Retinal pigment epithelial cell (primary cell): ENCODE results near the gene ZNF662.

Source experiments
- DNase-seq: peaks from one replicate; pipeline ENCODE4 v3.0.0-alpha.2; 2010; ENCODE audit warnings: low read depth
- H3K4me3 ChIP-seq: 2 replicates; pipeline ENCODE4 v1.5.1; 2011; ENCODE audit warnings: mild to moderate bottlenecking, low read length, control low read depth, moderate library complexity
- TF ChIP-seq, protein P1 (sequence below): conservative IDR thresholded peaks from 2 replicates; pipeline ENCODE4 v1.5.1; 2011; ENCODE audit warnings: low read depth, low read length, control low read depth, inconsistent platforms

Gene ZNF662

DNA sequence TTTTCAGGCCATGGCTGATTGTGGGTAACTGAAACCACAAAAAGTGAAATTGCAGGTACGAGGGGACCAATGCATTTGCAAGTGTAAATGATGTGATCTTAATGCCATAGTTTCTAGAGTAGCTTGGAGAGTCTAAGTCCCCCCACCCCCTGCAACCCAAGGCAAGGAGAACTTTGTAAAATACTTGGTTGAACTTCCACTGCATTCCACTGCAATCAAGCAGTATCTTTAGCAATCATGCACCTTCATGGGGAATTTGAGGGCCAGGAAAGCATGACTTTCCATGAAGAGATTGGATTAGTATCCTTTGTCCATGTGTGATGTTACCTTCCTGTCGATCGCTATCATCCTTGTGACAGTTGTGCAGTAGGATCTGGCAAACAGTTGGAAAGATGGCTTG, 18.9 kb upstream of the ZNF662 start:
- no peak overlapping the region for H3K4me3 ChIP-seq
- TF ChIP-seq, protein P1, sequence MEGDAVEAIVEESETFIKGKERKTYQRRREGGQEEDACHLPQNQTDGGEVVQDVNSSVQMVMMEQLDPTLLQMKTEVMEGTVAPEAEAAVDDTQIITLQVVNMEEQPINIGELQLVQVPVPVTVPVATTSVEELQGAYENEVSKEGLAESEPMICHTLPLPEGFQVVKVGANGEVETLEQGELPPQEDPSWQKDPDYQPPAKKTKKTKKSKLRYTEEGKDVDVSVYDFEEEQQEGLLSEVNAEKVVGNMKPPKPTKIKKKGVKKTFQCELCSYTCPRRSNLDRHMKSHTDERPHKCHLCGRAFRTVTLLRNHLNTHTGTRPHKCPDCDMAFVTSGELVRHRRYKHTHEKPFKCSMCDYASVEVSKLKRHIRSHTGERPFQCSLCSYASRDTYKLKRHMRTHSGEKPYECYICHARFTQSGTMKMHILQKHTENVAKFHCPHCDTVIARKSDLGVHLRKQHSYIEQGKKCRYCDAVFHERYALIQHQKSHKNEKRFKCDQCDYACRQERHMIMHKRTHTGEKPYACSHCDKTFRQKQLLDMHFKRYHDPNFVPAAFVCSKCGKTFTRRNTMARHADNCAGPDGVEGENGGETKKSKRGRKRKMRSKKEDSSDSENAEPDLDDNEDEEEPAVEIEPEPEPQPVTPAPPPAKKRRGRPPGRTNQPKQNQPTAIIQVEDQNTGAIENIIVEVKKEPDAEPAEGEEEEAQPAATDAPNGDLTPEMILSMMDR = no peak
- DNase-seq = no peak

DNA sequence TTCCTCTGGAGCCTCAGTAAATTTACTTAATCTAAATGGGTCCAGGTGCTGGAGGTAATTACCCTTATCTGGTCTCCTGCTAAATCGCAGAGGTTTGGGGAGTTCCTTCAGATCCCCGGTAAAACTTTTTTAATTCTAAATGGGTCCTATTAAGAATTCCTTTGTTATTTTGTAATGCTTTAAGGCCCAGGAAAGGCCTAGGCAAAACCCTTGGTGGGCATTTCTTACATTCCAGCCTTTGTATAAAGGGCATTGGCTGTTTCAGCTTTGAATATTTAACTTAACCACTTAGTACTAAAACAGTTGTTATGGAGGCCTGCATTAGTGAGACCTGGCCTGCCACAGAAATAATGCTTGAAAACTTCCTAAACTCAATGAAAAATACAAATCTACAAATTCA, 14.9 kb upstream of the ZNF662 start:
- no peak for DNase-seq
- TF ChIP-seq, protein P1 = no peak
- no peak overlapping the region for H3K4me3 ChIP-seq

GRCh38 chr3:42892169-42892568, 13.8 kb upstream of the ZNF662 start:
- TF ChIP-seq, protein P1 = no peak
- no peak for DNase-seq

DNA sequence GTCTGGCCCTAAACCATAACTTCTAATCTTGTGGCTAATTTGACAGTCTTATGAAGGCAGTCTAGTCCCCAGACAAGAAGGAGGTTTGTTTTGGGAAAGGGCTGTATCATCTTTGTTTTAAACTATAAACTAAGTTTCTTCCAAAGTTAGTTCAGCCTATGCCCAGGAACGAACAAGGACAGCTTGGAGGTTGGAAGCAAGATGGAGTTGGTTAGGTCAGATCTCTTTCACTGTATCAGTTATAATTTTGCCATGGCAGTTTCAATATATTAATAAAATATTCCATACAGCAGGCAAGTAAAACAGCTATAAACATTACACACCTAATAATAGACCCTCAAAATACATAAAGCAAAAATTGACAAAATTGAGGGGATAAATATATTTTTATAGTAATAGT, 13.1 kb upstream of the ZNF662 start:
- H3K4me3 ChIP-seq = no peak overlapping the region
- DNase-seq = no peak
- TF ChIP-seq, protein P1 = no peak

More at GRCh38 chr3:42892169-42892568, 13.8 kb upstream of the ZNF662 start:
- H3K4me3 ChIP-seq = no peak overlapping the region

DNA sequence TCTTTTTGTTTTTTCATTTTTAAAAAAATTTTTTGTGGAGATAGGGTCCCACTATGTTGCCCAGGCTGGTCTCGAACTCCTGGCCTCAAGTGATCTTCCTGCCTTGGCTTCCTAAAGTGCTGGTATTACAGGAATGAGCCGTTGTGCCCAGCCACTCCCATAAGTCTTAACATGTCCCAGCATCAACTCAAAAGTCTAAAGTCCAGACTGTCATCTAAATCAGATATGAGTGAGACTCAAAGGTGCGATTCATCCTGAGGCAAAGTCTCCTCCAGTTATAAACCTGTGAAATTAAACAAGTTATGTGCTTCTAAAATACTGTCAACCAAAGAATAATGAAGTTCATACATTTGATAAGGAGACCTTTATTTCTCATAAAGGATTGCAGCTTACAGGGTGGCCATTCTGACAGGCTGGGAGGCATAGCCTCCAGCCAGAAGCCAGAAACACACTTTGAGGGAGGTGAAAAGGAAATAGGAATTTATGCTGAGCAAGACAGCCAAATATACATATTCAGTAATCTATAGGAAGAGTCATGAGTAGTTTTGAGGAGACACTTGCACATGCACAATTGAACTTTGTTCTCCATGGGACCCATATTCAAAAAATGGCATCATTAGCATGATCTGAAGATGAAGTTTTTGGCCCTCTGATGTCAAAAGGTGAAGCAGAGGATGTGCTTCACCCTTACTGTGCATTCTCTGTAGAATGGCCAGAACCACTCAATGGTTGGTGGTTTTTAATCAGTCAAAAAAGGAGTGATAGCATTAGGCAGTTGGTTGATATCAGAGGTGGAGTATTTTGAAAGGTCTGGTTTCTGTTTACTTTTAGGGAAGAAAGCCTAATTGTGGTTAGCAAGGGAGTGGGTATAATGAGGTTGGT, 11.0 kb upstream of the ZNF662 start:
- H3K4me3 ChIP-seq = no peak overlapping the region
- no peak for DNase-seq
- TF ChIP-seq, protein P1 = no peak

- no peak for DNase-seq
- TF ChIP-seq, protein P1 = no peak
- no peak overlapping the region for H3K4me3 ChIP-seq
Measured at GRCh38 chr3:42895580-42895868, 10.4 kb upstream of the ZNF662 start.
